GM12892 (cell line): ENCODE data around the gene HOXD8.

Experiments used
- DNase-seq: peaks from one replicate; pipeline ENCODE4 v3.0.0; 2011; ENCODE audit not compliant: insufficient read length
- FAIRE-seq: peaks from 2 replicates; lab custom pipeline; 2011; peaks lifted over from hg19 to GRCh38; lab: Jason Lieb, UNC
- POLR2A ChIP-seq: IDR thresholded peaks from 2 replicates; pipeline ENCODE4 v1.6.1; 2011; ENCODE audit warnings: low read depth, low read length, control low read depth
- POLR2AphosphoS5 ChIP-seq: IDR thresholded peaks from 2 replicates; pipeline ENCODE4 v1.6.1; 2011; ENCODE audit warnings: low read depth, low read length, control low read depth
- TAF1 ChIP-seq: IDR thresholded peaks from 2 replicates; pipeline ENCODE4 v1.6.1; 2011; ENCODE audit warnings: low read depth, mild to moderate bottlenecking, control low read depth, low read length, borderline replicate concordance

Gene HOXD8

DNA sequence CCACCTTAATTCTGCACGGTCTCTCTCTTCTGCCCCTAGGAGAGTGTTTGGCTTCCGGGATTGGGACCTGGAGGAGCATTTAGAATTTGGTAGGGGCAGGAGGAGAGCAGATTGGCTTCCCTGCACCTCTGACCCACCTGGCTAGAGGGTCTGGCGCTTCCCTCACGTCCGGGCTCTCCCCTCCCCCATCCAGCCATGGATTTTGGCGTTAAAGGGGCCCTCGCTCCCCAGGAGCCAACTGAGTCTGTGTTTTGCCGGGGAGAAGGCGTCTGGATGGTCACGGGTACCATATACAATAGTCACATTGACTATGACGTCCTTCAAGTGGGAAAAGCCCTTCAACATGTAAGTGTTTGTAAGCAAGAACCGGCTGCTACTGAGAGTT, 34.2 kb downstream of the HOXD8 start:
- DNase-seq (no peak), FAIRE-seq (no peak)
- TF ChIP-seq TAF1, result no peak
- no peak for TF ChIP-seq POLR2AphosphoS5
- TF ChIP-seq POLR2A, result no peak

DNA sequence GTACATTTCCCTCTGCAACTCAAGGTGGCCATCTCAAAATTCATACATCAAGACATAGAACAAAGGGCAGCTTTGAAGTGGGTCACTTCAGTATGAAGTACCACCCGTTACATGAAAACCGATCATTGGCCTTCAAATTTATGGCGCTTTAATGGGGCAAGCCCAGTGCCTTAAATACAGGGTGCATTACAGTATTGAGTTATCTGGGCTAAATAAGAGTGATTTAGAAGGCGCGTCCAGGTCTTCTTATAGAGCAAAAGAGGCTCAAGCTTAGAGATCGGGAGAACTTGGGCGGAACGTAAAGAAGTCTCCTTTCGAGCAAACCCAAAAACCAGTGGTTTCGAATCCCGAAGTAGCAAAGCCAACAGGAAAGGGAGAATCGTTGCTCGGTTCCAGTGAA, 34.7 kb downstream of the HOXD8 start:
- DNase-seq (no peak), FAIRE-seq (no peak)
- TF ChIP-seq TAF1, result no peak
- no peak for TF ChIP-seq POLR2AphosphoS5
- no peak for TF ChIP-seq POLR2A

DNA sequence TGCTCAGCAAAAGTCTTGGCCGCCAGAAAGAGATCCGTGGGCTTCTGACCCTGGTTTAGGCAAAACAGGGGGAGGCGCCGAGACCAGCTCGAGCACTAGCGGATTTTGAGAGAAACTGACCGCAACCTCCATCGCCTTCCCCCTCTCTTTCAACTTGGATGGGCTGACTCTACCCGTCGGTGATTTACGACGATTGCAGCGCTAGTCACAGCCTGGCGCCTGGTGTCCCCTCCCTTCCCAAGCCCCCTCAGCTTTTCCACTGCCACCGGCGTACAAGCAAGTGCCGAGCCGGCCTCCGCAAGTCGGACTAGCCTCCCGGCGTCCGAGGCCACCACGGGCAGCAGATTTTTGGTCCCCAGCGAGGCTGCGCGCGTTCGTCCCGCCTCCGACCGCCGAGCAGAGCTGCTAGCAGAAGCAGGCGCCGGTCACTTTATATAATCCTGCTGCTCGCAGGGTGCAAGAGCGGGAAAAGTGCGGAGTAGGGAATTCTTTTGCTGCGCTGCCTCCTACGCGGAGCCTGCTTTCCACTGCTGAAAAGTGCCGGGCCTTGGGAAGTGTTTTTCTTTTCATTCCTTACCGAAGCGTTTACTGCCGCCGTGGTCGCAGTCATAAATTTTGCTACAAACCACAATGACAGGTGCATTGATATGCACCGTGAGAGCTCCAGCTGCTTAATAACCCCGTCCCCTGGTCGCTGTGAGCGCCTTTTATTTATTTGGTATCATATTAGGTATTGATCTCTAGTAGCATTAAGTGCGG, 35.3 kb downstream of the HOXD8 start:
- DNase-seq (no peak), FAIRE-seq (no peak)
- no peak for TF ChIP-seq TAF1
- TF ChIP-seq POLR2AphosphoS5, result no peak
- TF ChIP-seq POLR2A, result no peak

DNA sequence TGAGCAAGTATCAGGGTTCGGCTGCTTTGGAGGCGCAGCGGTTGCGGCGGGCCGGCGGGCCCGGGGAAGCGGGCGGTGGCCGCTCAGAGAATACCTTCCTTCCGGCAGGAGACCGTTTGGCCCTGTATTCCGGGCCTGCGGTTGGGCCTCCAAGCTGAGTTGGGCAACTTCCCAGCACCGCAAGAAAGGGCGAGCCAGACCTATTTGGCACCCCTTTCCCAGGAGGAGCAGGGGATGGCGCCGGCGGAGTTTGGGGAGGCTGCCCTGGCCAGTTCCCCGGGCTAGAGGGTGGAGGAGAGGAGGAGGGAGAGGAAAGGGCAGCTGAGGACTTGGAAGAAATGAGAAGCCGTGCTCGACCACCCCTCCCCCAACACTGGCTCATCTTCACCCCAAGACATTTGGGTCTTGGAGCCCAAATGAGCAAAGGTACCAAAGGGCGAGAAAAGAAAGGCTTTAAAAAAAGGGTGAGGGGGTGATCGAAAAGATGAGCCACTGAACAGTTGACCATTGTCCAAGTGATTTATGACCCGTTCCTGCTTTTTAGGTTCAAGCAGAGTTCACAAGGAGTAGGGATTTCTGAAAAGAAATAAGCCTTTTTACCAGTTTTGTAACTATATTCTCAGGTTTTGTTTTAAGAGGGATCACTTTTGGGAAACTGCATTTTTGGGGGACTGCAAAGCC, 36.0 kb downstream of the HOXD8 start:
- no peak for FAIRE-seq
- TF ChIP-seq POLR2AphosphoS5, result no peak
- TF ChIP-seq TAF1, result no peak
- no peak for TF ChIP-seq POLR2A

DNA sequence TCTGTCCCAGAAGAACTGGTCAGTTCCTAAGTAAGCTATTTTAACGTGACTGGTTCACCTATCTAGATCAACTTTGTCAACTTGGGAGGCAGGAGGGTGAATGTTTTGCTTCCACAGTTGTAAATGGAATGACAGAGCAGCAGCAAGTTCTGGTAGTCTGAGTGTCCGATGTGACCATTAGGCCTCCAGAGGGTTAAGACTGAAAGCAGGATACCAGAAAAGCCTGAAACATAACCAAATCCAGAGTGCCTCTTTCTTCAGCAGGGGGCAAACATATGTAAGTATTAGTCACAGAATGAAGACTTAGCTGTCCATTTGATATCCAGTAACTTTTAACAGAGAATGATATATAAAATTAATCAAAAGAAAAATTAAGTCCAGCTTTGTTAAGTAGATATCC, 36.8 kb downstream of the HOXD8 start:
- FAIRE-seq (no peak), DNase-seq (no peak)
- TF ChIP-seq POLR2AphosphoS5 (no peak), TAF1 (no peak), POLR2A (no peak)

More for the DNA sequence above, 36.0 kb downstream of the HOXD8 start:
- DNase-seq, result no peak

DNA sequence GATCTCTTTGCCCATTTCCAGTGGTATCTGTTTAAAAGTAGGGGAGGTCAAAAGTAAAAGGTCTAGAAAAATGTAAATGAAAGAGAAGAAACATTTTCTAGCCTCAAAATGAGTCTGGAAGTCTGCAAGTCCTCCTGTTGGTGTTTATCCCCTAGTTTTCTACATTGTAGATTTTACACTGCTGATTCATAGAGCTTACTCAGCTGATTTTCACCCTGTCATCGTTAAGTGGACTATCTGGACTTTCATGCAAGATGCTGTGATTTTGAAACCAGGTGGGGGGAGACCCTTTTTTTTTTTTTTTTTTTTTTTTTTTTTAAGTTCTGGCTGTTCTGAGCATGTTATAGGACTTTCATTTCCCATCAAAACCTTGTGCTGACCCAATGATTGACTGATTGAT, 37.9 kb downstream of the HOXD8 start:
- TF ChIP-seq POLR2A, result no peak
- no peak for TF ChIP-seq TAF1
- TF ChIP-seq POLR2AphosphoS5, result no peak
- DNase-seq, result no peak
- FAIRE-seq, result no peak

DNA sequence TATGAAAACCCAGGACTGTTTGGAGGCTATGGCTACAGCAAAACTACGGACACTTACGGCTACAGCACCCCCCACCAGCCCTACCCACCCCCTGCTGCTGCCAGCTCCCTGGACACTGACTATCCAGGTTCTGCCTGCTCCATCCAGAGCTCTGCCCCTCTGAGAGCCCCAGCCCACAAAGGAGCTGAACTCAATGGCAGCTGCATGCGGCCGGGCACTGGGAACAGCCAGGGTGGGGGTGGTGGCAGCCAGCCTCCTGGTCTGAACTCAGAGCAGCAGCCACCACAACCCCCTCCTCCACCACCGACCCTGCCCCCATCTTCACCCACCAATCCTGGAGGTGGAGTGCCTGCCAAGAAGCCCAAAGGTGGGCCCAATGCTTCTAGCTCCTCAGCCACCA, 39.7 kb downstream of the HOXD8 start:
- no peak for TF ChIP-seq POLR2AphosphoS5
- DNase-seq, result no peak
- FAIRE-seq, result no peak

DNA sequence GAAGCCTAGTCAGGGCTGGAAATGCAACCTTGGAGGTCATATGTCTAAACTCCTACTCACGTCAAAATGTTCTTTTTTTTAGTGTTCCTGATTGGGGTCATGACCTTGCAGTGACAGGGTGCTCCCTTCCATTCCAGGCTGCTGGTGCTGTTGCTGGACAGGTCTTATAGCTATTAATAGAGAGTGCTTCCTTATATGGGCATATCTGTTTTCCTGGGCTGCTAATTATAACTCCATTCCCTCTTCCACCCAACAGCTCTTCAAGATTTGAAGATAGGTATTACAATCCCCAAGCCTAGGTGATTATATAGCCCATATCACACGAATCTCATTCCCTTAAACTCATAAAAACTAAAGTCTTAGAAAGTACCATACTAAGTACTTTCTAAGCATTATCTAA, 40.2 kb downstream of the HOXD8 start:
- FAIRE-seq, result no peak
- TF ChIP-seq POLR2A (no peak), POLR2AphosphoS5 (no peak), TAF1 (no peak)
- no peak for DNase-seq

DNA sequence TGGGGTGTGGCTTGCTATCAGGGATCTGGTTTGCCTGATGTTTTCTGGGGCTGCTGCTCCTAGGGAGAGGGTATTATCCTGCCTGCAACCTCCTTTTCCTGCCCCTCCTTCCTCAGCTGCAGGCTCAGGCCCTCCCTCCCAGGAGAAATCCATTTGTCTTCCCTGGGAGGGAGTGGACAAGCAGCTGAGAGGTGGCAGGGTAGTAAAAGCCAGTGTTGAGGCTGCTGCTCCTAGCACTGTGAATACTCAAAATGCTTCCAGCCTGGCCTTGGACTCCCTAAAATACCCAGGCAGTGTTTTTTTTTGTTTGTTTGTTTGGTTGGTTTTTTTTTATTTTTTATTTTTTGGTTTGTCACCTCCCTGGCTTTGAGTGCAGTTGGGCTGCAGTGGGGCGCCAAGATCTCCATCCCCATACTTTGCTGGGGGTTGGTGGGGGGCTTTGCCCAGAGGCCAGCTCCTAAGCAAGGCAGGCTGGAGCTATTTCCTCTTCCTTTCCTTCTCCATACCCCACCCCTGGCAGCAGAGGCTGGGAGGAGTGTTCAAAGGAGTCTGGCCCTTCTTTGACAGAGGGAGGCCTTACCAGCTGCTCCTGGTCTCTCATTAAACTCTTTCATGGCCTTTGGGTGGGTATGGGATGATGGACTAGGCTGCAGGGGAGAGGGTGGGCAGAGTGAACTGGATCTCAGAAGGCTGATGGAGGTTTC, 41.2 kb downstream of the HOXD8 start:
- TF ChIP-seq POLR2A, result no peak
- no peak for TF ChIP-seq TAF1
- no peak for TF ChIP-seq POLR2AphosphoS5
- DNase-seq, result no peak
- no peak for FAIRE-seq

DNA sequence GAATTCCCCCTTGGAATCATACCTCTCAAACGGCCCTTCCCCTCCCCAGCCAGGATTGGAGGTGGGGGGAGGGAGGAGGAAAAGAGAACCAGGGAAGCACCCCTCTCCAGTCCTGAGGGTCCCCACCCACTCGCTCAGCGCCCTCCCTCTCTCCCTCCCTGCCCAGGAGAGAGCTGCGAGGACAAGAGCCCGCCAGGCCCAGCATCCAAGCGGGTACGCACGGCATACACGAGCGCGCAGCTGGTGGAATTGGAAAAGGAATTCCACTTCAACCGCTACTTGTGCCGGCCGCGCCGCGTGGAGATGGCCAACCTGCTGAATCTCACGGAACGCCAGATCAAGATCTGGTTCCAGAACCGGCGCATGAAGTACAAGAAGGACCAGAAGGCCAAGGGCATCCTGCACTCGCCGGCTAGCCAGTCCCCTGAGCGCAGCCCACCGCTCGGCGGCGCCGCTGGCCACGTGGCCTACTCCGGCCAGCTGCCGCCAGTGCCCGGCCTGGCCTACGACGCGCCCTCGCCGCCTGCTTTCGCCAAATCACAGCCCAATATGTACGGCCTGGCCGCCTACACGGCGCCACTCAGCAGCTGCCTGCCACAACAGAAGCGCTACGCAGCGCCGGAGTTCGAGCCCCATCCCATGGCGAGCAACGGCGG, 42.0 kb downstream of the HOXD8 start:
- no peak for DNase-seq
- FAIRE-seq, result no peak
- TF ChIP-seq POLR2AphosphoS5, result no peak
- no peak for TF ChIP-seq POLR2A
- no peak for TF ChIP-seq TAF1

DNA sequence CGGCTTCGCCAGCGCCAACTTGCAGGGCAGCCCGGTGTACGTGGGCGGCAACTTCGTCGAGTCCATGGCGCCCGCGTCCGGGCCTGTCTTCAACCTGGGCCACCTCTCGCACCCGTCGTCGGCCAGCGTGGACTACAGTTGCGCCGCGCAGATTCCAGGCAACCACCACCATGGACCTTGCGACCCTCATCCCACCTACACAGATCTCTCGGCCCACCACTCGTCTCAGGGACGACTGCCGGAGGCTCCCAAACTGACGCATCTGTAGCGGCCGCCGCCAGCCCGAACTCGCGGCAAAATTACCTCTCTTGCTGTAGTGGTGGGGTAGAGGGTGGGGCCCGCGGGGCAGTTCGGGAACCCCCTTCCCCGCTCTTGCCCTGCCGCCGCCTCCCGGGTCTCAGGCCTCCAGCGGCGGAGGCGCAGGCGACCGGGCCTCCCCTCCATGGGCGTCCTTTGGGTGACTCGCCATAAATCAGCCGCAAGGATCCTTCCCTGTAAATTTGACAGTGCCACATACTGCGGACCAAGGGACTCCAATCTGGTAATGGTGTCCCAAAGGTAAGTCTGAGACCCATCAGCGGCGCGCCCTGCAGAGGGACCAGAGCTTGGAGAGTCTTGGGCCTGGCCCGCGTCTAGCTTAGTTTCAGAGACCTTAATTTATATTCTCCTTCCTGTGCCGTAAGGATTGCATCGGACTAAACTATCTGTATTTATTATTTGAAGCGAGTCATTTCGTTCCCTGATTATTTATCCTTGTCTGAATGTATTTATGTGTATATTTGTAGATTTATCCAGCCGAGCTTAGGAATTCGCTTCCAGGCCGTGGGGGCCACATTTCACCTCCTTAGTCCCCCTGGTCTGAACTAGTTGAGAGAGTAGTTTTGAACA, 42.7 kb downstream of the HOXD8 start:
- FAIRE-seq, result no peak
- no peak for DNase-seq
- TF ChIP-seq POLR2A (no peak), TAF1 (no peak), POLR2AphosphoS5 (no peak)
